Measurements from ENCODE around the gene NTNG1. TPM values are rescaled to one million over a fixed set of nuclear protein-coding genes. Genes with fewer than 3 reads are reported as not detected.

The NTNG1 gene
- total RNA-seq, 1 donor from 2014 or later = 25.8 TPM

DNA sequence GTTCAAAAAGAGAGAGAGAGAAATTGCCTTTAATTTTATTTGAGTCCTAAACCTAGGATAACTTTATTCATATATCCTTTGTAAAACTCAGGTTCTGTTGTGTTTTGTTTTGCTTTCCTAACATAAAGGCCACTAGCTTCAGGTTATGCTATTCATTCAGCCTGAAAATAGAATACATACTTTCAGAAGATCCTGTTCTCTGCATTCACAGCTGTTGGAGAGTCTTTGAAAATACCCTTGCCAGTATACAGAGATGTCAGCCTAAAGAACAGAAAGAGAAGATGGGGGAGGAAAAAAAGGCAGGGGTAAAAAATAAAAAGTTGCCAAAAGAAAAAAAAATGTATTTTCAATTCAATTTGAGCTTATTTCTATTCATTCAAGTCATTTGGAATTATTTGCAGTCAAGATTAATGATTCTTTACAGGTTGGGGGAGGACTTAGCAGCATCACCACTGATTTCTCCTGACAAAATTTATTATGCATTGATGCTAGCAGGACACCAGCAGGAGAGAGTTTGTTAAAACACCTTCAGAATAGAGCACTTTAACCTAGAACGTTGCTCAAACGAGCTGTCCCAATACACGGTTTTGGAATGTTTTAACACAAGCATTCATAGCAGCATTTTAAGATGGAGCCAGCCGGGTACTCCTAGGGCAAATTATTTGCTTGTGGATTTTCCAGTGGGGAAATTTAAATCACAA is 318.5 kb downstream of the NTNG1 start:
- no peak overlapping the region for H3K4me3 ChIP-seq (ENCODE audit: low read depth, low read length)

DNA sequence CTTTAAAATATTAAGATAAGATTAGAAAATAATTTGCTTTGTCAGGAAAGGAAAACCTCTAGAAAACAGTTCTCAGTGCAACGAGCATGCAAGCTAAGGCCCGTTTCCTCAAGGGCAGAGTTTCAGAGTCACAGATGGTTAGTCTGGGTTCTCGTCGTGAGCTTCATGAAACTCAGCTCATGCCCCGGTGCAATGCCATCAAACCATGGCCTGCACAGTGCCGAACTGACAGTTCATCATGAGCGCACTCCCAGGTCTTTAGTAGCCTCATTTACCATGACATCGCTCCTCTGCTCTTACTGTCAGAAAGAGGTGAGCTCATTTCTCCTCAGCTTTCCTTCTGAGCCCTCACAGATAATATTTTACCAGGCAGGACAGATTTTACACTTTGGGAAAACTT is 319.2 kb downstream of the NTNG1 start:
- no peak for DNase-seq (ENCODE audit: low read depth)
- TF ChIP-seq, protein P1, sequence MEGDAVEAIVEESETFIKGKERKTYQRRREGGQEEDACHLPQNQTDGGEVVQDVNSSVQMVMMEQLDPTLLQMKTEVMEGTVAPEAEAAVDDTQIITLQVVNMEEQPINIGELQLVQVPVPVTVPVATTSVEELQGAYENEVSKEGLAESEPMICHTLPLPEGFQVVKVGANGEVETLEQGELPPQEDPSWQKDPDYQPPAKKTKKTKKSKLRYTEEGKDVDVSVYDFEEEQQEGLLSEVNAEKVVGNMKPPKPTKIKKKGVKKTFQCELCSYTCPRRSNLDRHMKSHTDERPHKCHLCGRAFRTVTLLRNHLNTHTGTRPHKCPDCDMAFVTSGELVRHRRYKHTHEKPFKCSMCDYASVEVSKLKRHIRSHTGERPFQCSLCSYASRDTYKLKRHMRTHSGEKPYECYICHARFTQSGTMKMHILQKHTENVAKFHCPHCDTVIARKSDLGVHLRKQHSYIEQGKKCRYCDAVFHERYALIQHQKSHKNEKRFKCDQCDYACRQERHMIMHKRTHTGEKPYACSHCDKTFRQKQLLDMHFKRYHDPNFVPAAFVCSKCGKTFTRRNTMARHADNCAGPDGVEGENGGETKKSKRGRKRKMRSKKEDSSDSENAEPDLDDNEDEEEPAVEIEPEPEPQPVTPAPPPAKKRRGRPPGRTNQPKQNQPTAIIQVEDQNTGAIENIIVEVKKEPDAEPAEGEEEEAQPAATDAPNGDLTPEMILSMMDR (conservative IDR thresholded peaks at IDR 0.05; ENCODE audit: low read depth, low read length) = no peak
- H3K4me3 ChIP-seq (ENCODE audit: low read depth, low read length) = no peak overlapping the region

More for the DNA sequence above, 318.5 kb downstream of the NTNG1 start:
- TF ChIP-seq, protein P1 (conservative IDR thresholded peaks at IDR 0.05; ENCODE audit: low read depth, low read length) = no peak
- no peak for DNase-seq (ENCODE audit: low read depth)

DNA sequence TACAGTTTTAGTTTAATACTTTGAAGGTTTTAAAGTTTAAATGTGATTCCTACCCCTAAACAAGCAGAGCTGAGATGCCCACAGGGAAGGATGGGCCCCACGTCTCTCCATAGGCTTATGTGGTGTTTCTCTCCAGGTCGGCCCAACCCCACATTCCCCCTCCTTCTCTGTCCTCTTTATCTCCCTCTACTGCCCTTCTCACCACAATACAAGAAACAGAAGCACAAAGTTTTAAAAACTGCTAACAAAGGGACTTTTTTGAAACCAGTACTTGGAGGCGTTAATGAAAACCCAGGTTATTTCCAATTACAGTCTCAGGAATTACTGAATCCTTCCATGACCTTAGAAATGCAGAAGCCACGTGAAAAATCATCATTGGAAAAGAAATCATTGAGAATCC is 324.0 kb downstream of the NTNG1 start:
- TF ChIP-seq, protein P1 (conservative IDR thresholded peaks at IDR 0.05; ENCODE audit: low read depth, low read length) = peak; percentile 23
- no peak for DNase-seq (ENCODE audit: low read depth)
- no peak overlapping the region for H3K4me3 ChIP-seq (ENCODE audit: low read depth, low read length)

DNA sequence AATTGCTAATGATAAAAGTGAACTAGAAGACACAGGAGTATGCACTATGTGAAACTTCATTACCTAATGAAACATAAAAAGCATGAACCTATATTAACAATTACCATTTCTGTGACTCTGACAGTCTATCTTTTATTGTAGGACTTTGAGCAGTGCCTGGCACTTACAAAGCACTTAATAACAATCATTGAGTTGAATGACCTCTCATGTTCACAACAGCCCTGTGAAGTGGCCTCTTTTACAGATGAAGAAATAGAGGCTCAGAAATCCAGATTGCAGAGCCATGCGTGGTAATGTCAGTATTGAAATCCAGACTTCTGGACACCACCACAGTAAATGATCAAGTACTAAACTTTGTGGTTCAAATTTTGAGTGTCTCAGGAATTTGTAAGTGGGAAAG is 326.4 kb downstream of the NTNG1 start:
- no peak overlapping the region for H3K4me3 ChIP-seq (ENCODE audit: low read depth, low read length)
- TF ChIP-seq, protein P1 (conservative IDR thresholded peaks at IDR 0.05; ENCODE audit: low read depth, low read length) = no peak
- no peak for DNase-seq (ENCODE audit: low read depth)

DNA sequence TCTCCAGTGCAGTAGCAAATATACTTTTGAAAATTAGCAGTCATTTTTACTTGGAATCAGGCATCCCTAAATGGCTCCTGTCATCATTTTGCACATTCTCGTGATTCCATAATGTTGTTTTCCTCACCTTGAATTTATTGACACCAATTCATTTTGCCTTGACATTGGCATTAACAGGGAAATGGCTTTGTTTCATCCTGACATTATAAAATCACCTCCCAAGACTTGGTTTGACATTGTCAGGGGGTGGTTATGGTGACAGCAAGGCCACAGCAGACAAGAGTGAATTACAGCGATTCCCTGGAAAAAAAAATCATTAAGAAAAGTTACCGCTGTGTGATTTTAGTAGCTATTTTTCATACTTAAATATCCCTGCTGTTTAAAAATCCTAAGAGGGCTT is 327.0 kb downstream of the NTNG1 start:
- TF ChIP-seq, protein P1 (conservative IDR thresholded peaks at IDR 0.05; ENCODE audit: low read depth, low read length) = no peak
- no peak for DNase-seq (ENCODE audit: low read depth)
- H3K4me3 ChIP-seq (ENCODE audit: low read depth, low read length) = no peak overlapping the region

DNA sequence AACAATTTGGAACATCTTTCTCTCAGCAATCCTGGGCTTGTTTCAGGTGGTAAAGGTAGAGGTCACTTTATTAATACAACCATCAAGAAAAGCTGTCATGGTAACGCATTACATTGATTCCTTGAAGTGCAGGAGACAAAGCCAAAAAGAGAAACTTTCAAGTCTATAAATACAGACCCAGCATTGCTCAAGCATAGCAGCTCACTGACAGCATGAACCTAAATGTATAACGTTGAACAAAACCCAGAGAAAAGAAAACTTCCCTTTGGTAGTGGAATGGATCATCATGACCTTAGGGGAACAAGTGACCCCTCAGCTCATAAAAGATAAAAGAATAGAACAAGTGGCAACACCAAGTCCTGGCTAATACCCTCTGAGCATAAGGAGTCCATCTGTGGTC is 332.2 kb downstream of the NTNG1 start:
- no peak for DNase-seq (ENCODE audit: low read depth)
- no peak overlapping the region for H3K4me3 ChIP-seq (ENCODE audit: low read depth, low read length)
- TF ChIP-seq, protein P1 (conservative IDR thresholded peaks at IDR 0.05; ENCODE audit: low read depth, low read length) = no peak

Measured in epithelial cell of proximal tubule (primary cell).